ENCODE measurements around the gene RNF34. TPM values are rescaled to one million over a fixed set of nuclear protein-coding genes. Genes with fewer than 3 reads are reported as not detected.

Gene RNF34
- total and polyA plus RNA-seq, 2 of the 13 experiments (the other 11 are each of a cell fraction or from before 2014, with no cell fraction given), result 36.8 to 53.2 TPM

GRCh38 chr12:121399391-121400331, at the start of gene RNF34 (continued):
- TF ChIP-seq RAD21 (CRISPR knock-in tag; IDR thresholded peaks at IDR 0.05) (peak; percentile 24; the same call in 1 of the 2 replicates), RNF2 (conservative IDR thresholded peaks at IDR 0.05; ENCODE audit: low read depth) (0 out of 2 replicates have a peak, but pooled peaks have one; percentile 25), PREB (CRISPR knock-in tag; IDR thresholded peaks at IDR 0.05) (no peak), REPIN1 (CRISPR knock-in tag; IDR thresholded peaks at IDR 0.05; ENCODE audit: borderline replicate concordance, low read depth) (no peak; the same call in 1 of the 2 replicates), ATF2 (CRISPR knock-in tag; IDR thresholded peaks at IDR 0.05) (0 out of 2 replicates have a peak, but pooled peaks have one; percentile 66), AHDC1 (CRISPR knock-in tag; IDR thresholded peaks at IDR 0.05; ENCODE audit: borderline replicate concordance) (no peak), NCOA1 (CRISPR knock-in tag; IDR thresholded peaks at IDR 0.05) (peak; percentile 60; the same call in 1 of the 2 replicates), ARID3A (IDR thresholded peaks at IDR 0.05; ENCODE audit: low read depth, low read length) (no peak), ZNF841 (CRISPR knock-in tag; IDR thresholded peaks at IDR 0.05; ENCODE audit: borderline replicate concordance) (no peak), TRIM24 (CRISPR knock-in tag; IDR thresholded peaks at IDR 0.05) (no peak), ZNF446 (CRISPR knock-in tag; IDR thresholded peaks at IDR 0.05) (peak; percentile 93), MAZ (IDR thresholded peaks at IDR 0.05; ENCODE audit: borderline replicate concordance, low read depth, low read length) (0 out of 2 replicates have a peak, but pooled peaks have one; percentile 20), MAZ (CRISPR knock-in tag; IDR thresholded peaks at IDR 0.05; ENCODE audit: low read depth) (peak; percentile 55), KLF16 (CRISPR knock-in tag; IDR thresholded peaks at IDR 0.05) (peak in 1 of 2 experiments; percentile 49; a peak in 1 of 4 replicates), KLF12 (CRISPR knock-in tag; IDR thresholded peaks at IDR 0.05; ENCODE audit: borderline replicate concordance) (peak; percentile 94), ZSCAN20 (CRISPR knock-in tag; IDR thresholded peaks at IDR 0.05; ENCODE audit: borderline replicate concordance) (peak; percentile 75; the same call in 1 of the 2 replicates), TOPORS (CRISPR knock-in tag; IDR thresholded peaks at IDR 0.05) (no peak; the same call in 1 of the 2 replicates)
